ENCODE data around the gene NFKBIB.

The NFKBIB gene

DNA sequence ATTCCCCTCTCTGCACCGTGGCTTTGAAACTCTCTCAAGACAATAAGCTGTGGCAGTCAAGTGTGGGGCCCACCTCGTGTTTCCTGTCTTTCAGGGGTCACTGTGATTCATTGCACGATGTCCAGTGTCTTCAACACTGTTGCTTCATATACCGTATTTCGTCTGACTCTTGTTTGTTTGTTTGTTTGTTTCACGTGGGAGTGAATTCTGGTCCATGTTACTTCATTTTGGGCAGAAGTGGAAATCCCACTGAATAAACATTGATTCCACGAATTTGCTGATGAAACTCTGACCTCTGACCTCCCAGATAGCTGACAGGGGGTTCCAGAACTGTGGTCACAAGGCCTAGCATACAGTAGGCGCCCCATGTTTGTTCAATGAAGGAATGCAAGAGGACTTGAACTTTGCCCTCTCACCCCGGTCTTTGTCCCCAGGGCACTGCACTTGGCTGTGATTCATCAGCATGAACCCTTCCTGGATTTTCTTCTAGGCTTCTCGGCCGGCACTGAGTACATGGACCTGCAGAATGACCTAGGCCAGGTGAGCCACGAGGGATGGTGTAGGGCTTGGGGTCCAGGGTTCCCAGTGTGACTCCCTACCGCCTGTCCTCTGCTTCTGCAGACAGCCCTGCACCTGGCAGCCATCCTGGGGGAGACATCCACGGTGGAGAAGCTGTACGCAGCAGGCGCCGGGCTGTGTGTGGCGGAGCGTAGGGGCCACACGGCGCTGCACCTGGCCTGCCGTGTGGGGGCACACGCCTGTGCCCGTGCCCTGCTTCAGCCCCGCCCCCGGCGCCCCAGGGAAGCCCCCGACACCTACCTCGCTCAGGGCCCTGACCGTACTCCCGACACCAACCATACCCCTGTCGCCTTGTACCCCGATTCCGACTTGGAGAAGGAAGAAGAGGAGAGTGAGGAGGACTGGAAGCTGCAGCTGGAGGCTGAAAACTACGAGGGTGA lies 5.1 kb downstream of the NFKBIB start:
- DNase-seq (ENCODE audit: low read depth in 2 of 2, low spot score in 1 of 2) = no peak

- no peak for DNase-seq (ENCODE audit: low read depth in 2 of 2, low spot score in 1 of 2)
Measured at GRCh38 chr19:38905620-38906019, 5.9 kb downstream of the NFKBIB start.

- no peak for DNase-seq (ENCODE audit: low read depth in 2 of 2, low spot score in 1 of 2)
Measured at GRCh38 chr19:38907227-38907626, 7.5 kb downstream of the NFKBIB start.

DNA sequence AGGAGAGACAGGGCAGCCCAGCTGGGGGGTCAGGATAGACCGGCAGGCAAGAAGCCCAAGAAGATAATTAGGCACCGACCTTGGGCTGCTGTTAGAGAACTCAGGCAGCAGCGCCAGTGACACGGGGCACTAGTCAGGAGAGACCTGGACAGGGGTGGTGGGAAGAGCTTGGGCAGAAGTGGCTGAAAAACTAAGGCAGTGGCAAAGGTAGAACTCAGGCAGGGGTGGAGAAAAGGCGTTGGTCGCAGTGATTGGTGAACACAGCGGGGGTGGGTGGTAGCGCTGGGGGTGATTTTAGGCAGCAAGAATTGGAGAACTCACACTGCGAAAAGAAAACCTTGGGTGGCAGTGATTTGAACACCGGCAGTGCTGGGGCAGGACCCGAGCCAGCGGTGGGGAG lies 7.9 kb downstream of the NFKBIB start:
- DNase-seq (ENCODE audit: low read depth in 2 of 2, low spot score in 1 of 2) = no peak

- DNase-seq (ENCODE audit: low read depth in 2 of 2, low spot score in 1 of 2) = no peak
Measured at GRCh38 chr19:38908911-38909310, 9.1 kb downstream of the NFKBIB start.

GRCh38 chr19:38910488-38910887 lies 10.7 kb downstream of the NFKBIB start:
- no peak for DNase-seq (ENCODE audit: low read depth in 2 of 2, low spot score in 1 of 2)

GRCh38 chr19:38911388-38912001 lies 11.7 kb downstream of the NFKBIB start:
- no peak for DNase-seq (ENCODE audit: low read depth in 2 of 2, low spot score in 1 of 2)

- DNase-seq (ENCODE audit: low read depth in 2 of 2, low spot score in 1 of 2) = no peak
Measured at GRCh38 chr19:38912600-38913514, 13.1 kb downstream of the NFKBIB start.

DNA sequence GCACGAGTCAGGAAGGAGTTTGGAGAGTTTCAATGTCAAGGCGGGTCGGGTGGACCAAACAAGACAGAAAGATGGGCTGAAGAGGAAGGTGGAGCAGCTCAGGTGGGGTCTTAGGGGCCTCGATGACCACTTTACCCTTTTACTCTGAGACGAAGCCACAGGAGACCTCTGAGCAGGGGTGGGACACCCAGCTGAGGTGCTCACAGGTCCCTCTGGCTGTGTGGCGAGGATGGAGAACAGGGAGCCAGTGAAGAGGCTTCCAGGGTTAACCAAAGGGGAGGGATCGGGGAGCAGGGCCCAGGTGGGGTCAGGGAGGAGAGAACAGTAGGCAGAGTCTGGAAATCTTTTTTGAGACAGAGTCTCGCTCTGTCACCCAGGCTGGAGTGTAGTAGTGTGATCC lies 14.2 kb downstream of the NFKBIB start:
- DNase-seq (ENCODE audit: low read depth in 2 of 2, low spot score in 1 of 2) = no peak

DNA sequence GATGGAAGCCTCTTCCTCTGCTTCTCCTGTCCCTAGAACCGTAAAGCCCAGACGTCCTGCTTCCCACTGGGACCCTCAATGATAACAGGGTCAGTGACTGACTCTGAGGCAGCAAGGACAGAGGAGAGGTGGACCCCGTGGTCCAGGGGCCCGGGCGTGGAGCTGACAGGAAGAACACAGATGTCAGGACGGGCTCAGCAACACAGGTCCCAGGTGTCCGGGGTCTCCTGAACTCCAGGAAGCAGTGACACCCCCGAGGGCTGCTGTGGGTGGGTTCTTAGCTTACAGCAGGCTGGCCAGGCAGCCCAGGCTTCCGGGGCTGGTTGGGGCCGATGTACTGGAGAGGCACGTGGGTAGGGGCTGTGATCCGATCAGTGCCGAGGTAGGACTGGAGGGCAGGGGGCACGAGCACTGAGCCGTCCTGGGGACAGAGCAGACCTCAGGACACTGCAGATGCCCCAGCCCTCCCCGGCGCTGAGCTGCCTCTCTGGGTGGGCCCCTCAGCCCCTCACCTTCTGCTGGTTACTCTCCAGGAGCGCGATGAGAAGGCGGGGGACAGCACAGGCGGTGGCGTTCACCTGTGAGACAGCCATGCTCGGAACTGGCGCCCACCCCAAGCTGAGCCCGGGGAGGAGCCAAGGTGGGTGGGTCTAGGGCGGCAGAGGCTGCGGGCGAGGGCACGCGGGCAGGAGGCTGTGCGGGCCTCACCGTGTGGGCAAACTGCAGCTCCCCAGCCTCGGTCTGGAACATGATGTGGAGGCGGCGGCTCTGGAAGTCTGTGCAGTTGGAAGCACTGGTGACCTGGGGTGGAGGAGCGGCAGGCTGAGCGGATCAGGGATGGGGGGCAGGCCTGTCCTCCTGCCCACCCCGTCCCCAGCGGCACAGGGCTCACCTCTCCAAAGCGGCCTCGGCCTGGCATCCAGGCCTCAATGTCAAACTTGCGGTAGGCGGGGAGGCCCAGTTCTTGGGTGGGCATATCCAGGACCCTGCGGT lies 15.9 kb downstream of the NFKBIB start:
- no peak for DNase-seq (ENCODE audit: low read depth in 2 of 2, low spot score in 1 of 2)

DNA sequence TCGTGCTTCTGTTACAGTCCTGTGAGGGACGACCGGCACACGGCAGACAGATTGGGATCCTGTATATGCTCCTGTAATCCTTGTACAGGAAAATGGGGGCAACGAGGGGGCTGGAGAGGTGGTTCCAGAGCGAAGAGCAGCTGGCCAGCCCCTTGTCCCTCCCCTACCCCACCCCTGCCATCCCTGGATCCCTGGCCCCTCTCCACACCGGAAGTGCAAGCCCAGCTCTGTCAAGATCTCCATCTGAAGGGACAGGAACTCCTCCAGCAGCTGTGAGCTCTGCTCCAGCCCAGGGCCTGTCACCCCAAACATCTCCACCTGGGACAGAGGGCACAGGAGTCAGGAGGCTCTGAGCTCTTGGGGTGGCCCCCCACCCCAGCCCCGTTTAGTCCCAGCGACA lies 17.7 kb downstream of the NFKBIB start:
- DNase-seq (ENCODE audit: low read depth in 2 of 2, low spot score in 1 of 2) = no peak

GRCh38 chr19:38917921-38918491 lies 18.2 kb downstream of the NFKBIB start:
- DNase-seq (ENCODE audit: low read depth in 2 of 2, low spot score in 1 of 2) = no peak

GRCh38 chr19:38918526-38918925 lies 18.8 kb downstream of the NFKBIB start:
- no peak for DNase-seq (ENCODE audit: low read depth in 2 of 2, low spot score in 1 of 2)

DNA sequence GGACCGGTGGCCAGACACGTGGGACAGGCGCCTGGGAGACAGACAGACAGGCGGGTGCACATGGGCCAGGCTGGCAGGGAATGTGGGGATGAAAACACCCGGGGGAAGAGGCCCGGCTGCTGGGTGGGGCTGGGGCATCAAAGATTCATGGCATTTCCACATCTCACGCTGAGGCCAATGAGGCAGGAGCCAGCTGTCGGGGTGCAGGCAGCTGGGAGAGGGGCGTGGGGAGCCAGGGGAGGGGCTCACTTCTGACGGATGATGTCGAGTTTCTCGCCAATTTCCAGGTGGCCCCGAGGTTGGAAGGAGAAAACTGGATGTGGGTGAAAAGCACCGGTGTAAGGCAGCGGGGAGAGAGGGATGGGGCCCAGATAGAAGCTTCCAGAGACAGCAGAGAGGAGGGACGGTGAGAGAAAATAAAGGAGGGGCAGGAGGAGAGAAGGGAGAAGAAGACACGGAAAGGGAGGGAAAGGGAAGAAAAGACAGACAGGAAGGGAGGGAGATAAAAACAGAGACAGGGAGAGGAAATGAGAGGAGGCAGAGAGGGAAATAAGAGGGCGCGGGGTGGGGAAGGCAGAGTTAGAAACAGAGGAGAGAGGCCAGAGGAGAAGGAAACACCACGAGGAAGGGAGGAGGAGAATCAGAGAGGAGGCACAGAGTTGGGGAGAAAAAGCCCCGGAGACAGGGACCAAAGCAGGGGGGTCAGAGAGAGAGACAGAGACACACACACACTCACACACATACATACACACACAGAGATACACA lies 20.2 kb downstream of the NFKBIB start:
- DNase-seq (ENCODE audit: low read depth in 2 of 2, low spot score in 1 of 2) = no peak

DNA sequence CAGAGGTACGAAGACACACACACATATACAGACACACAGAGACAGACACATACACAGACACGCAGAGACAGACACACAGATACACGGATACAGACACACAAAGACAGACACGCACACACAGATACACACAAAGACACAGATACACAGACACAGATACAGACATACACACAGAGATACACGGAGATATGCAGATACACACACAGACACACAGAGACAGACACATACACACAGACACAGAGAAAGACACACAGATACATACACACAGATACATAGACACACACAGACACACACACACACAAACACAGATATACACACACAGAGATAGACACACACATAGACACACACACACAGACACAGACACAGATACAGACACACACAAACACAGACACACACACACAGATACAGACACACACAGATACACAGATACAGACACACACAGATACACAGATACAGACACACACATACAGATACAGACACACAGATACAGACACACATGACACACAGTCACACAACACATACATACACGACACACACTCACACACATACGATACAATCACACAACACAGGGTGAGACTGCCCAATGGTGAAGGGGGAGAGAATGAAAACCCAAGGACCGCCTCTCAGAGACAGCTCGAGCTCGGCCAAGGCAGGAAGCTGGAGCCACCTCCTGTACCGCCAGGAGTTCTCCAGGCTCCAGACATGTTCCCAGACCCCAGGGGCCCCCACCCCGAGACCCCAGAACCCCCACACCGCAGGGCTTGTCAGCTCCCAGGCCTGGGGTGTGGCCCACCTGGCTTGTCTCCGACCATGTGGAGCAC lies 21.0 kb downstream of the NFKBIB start:
- no peak for DNase-seq (ENCODE audit: low read depth in 2 of 2, low spot score in 1 of 2)

DNA sequence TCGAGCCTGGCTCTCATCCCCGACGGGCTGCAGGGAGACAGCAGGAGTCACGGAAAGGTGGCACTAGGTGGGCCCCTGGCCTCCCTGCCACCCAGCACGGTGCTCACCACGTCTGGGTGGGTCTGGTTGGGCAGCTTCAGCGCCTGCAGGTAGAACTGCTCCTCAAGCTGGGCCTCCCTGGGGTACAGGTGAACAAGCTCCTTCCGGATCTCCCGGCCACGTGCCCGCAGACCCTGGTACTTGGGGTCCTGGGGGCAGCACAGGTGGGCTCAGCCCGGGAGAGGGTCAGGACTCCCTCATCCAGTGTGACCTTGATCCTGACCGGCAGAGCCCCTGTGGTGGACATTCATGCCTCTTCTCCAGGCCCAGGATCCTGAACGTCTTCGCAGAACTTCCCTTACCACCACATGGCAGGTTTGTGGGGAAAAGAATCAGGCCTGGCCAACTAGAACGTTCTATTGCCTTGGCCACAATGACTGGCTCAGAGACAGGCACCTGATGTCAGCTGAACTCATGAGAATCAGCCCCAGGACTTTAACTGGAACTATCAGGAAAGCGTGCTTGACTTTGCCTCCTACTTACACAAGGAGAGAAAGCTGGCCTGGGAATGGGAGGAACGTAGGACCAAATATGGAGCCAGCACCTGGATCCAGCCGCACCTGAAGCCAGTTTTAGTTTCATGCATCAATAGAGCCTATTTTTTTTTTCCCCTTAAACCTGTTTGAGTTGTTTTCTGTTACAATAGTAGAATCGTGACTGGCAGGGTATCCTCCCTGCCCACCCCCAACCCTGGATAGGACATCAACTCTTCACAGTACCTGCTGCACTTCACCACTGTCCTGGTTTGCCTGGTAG lies 21.9 kb downstream of the NFKBIB start:
- DNase-seq (ENCODE audit: low read depth in 2 of 2, low spot score in 1 of 2) = no peak

DNA sequence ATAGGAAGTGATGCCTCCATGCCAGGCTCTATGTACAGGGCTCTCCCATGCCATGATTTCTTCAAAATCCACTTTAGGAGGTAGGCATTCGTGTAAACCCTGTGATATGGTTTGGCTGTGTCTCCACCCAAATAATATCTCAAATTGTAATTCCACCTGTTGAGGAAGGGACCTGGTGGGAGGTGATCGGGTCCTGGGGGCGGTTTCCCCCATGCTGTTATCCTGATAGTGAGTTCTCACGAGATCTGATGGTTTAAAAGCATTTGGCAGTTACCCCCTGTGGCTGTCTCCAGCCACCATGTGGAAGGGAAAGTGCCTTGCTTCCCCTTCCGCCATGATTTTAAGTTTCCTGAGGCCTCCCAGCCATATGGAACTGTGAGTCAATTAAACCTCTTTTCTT lies 22.7 kb downstream of the NFKBIB start:
- no peak for DNase-seq (ENCODE audit: low read depth in 2 of 2, low spot score in 1 of 2)
